ENCODE data around the gene ADAMTS17.

The ADAMTS17 gene

DNA sequence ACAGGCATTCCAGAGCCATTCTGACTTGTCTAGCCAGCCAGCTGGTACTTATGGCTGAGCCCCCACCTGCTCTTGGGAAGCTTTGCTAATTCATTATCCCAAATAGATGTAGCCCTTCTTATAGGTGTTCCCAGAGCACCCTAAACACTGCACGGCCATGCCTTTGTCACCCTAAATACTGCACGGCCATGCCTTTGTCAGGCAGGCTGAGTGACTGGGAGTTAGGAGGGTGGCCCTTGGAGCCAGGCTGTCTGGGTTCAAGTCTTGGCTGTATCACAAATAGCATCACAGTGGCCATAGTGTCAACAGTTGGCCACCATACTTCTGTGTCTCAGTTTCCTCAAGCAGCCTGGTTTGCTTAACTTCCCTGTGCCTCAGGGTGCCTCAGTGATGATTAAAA, 292.3 kb downstream of the ADAMTS17 start:
- ATAC-seq (ENCODE audit: insufficient read depth, low read depth): no peak

DNA sequence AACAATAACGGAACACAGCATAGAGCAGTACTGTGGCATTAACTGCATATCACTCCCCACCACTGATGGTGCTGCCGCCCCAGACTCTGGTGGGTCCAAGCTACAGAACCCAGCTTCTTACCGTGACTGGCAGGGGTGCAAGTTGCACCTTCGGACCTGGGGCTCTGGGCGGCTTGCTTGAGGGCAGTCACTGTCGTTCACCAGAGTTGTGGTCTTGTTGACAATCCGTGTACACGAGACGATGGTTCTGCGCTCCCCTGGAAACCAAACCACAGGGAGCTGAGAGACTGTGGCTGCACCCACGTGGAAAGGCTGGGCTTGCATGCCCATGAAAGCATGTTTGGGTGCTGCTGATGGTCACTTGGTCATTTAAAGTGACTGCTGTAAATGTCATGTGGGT, 293.0 kb downstream of the ADAMTS17 start:
- no peak overlapping the region for H3K4me2 ChIP-seq (ENCODE audit: insufficient read depth, low read length)
- no peak overlapping the region for H2AFZ ChIP-seq (ENCODE audit: low read depth, low read length)
- no peaks in the 10 kb centered on the region for H4K20me1 ChIP-seq (ENCODE audit: insufficient read depth, low read length)
- TF ChIP-seq, protein P1, sequence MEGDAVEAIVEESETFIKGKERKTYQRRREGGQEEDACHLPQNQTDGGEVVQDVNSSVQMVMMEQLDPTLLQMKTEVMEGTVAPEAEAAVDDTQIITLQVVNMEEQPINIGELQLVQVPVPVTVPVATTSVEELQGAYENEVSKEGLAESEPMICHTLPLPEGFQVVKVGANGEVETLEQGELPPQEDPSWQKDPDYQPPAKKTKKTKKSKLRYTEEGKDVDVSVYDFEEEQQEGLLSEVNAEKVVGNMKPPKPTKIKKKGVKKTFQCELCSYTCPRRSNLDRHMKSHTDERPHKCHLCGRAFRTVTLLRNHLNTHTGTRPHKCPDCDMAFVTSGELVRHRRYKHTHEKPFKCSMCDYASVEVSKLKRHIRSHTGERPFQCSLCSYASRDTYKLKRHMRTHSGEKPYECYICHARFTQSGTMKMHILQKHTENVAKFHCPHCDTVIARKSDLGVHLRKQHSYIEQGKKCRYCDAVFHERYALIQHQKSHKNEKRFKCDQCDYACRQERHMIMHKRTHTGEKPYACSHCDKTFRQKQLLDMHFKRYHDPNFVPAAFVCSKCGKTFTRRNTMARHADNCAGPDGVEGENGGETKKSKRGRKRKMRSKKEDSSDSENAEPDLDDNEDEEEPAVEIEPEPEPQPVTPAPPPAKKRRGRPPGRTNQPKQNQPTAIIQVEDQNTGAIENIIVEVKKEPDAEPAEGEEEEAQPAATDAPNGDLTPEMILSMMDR (IDR thresholded peaks at IDR 0.05; ENCODE audit: borderline replicate concordance, extremely low read depth, low read length, poor library complexity, severe bottlenecking): no peak
- no peak for TF ChIP-seq EZH2 (IDR thresholded peaks at IDR 0.05; ENCODE audit: borderline replicate concordance, low read depth, low read length, severe bottlenecking)
- no peak overlapping the region for H3K9ac ChIP-seq (ENCODE audit: low read depth, low read length)
- no peaks in the 10 kb centered on the region for H3K27me3 ChIP-seq (ENCODE audit: insufficient read depth, low read length, poor library complexity)
- no peaks in the 10 kb centered on the region for H3K79me2 ChIP-seq (ENCODE audit: insufficient read depth, low read length)
- H3K4me1 ChIP-seq (ENCODE audit: insufficient read depth, low read length): no peaks in the 10 kb centered on the region
- ATAC-seq (ENCODE audit: insufficient read depth, low read depth) (no peak), DNase-seq (no peak)
- H3K36me3 ChIP-seq (ENCODE audit: insufficient read depth, low read length): peaks cover 87% of the 10 kb centered on the region
- H3K9me3 ChIP-seq (ENCODE audit: insufficient read depth, low read length, severe bottlenecking): no peaks in the 10 kb centered on the region
- H3K27ac ChIP-seq (ENCODE audit: low read length): no peak overlapping the region
- no peak overlapping the region for H3K4me3 ChIP-seq (ENCODE audit: low read depth in 1 of 2, low read length in 2 of 2)

More for the DNA sequence above, 292.3 kb downstream of the ADAMTS17 start:
- DNase-seq: no peak
- no peak for TF ChIP-seq EZH2 (IDR thresholded peaks at IDR 0.05; ENCODE audit: borderline replicate concordance, low read depth, low read length, severe bottlenecking)
- TF ChIP-seq, protein P1 (IDR thresholded peaks at IDR 0.05; ENCODE audit: borderline replicate concordance, extremely low read depth, low read length, poor library complexity, severe bottlenecking): no peak
- Histone ChIP-seq H3K27me3 (ENCODE audit: insufficient read depth, low read length, poor library complexity) (no peaks in the 10 kb centered on the region), H3K4me1 (ENCODE audit: insufficient read depth, low read length) (no peaks in the 10 kb centered on the region), H3K9me3 (ENCODE audit: insufficient read depth, low read length, severe bottlenecking) (no peaks in the 10 kb centered on the region), H3K36me3 (ENCODE audit: insufficient read depth, low read length) (peaks cover 87% of the 10 kb centered on the region), H3K4me3 (ENCODE audit: low read depth in 1 of 2, low read length in 2 of 2) (no peak overlapping the region), H3K27ac (ENCODE audit: low read length) (no peak overlapping the region), H4K20me1 (ENCODE audit: insufficient read depth, low read length) (no peaks in the 10 kb centered on the region), H3K79me2 (ENCODE audit: insufficient read depth, low read length) (no peaks in the 10 kb centered on the region), H3K9ac (ENCODE audit: low read depth, low read length) (no peak overlapping the region), H3K4me2 (ENCODE audit: insufficient read depth, low read length) (no peak overlapping the region), H2AFZ (ENCODE audit: low read depth, low read length) (no peak overlapping the region)

DNA sequence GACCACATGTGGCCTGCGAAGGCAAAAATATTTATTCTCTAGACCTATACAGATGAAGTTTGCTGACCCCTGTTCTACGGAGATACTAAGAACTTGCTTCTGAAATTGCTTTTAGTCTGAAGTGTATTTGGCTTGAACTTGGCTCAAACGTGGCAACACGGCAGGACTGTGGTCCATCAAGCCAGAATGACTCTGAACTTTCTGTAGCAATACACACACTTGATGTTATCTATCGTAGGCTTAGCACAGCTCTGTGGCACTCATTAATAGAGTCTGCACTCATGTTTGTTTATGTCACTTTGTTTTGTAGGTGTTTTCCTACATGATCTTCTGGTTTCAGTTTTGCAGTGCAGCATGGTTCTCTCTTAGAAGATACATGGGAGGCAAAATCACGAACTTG, 298.1 kb downstream of the ADAMTS17 start:
- Histone ChIP-seq H3K4me3 (ENCODE audit: low read depth in 1 of 2, low read length in 2 of 2) (no peak overlapping the region), H3K79me2 (ENCODE audit: insufficient read depth, low read length) (no peaks in the 10 kb centered on the region), H3K9me3 (ENCODE audit: insufficient read depth, low read length, severe bottlenecking) (no peaks in the 10 kb centered on the region), H3K4me1 (ENCODE audit: insufficient read depth, low read length) (no peaks in the 10 kb centered on the region), H3K27me3 (ENCODE audit: insufficient read depth, low read length, poor library complexity) (no peaks in the 10 kb centered on the region), H3K27ac (ENCODE audit: low read length) (no peak overlapping the region), H3K4me2 (ENCODE audit: insufficient read depth, low read length) (no peak overlapping the region), H3K9ac (ENCODE audit: low read depth, low read length) (no peak overlapping the region), H4K20me1 (ENCODE audit: insufficient read depth, low read length) (no peaks in the 10 kb centered on the region), H2AFZ (ENCODE audit: low read depth, low read length) (no peak overlapping the region), H3K36me3 (ENCODE audit: insufficient read depth, low read length) (peaks cover 75% of the 10 kb centered on the region)
- ATAC-seq (ENCODE audit: insufficient read depth, low read depth): no peak
- TF ChIP-seq, protein P1 (IDR thresholded peaks at IDR 0.05; ENCODE audit: borderline replicate concordance, extremely low read depth, low read length, poor library complexity, severe bottlenecking): no peak
- no peak for TF ChIP-seq EZH2 (IDR thresholded peaks at IDR 0.05; ENCODE audit: borderline replicate concordance, low read depth, low read length, severe bottlenecking)
- DNase-seq: no peak
